GM12874 (cell line): ENCODE data around the gene CEP63.

Experiments used
- CTCF ChIP-seq: IDR thresholded peaks from 2 replicates; pipeline ENCODE4 v1.5.1; 2011; ENCODE audit warnings: low read depth, mild to moderate bottlenecking, control low read depth, low read length, moderate library complexity; ENCODE audit not compliant: insufficient read depth

Gene CEP63

GRCh38 chr3:134477938-134478337, 7.9 kb upstream of the CEP63 start:
- no peak for TF ChIP-seq CTCF

- no peak for TF ChIP-seq CTCF
Observed at GRCh38 chr3:134480546-134480945, 5.3 kb upstream of the CEP63 start.

GRCh38 chr3:134481166-134481565, 4.7 kb upstream of the CEP63 start:
- no peak for TF ChIP-seq CTCF

GRCh38 chr3:134482622-134483021, 3.2 kb upstream of the CEP63 start:
- TF ChIP-seq CTCF: no peak

GRCh38 chr3:134483195-134483900, 2.5 kb upstream of the CEP63 start:
- TF ChIP-seq CTCF: no peak

- no peak for TF ChIP-seq CTCF
Observed at GRCh38 chr3:134485075-134485717, 661 bp upstream of the CEP63 start.

GRCh38 chr3:134486577-134487041, 752 bp downstream of the CEP63 start:
- no peak for TF ChIP-seq CTCF
